GM20431 (cell line): ENCODE measurements around the gene NAALADL2.
"Not testable (repeated sequence)": the region's sequence is repeated elsewhere in the genome, so short reads cannot be mapped to it uniquely, and the experiment has no call there.

Experiments
- in situ Hi-C: fragments of 300-500 bp; cut with MseI, MboI; formaldehyde crosslinking; loops from one replicate; pipeline ENCODE4 v1.15.0; 2020; ENCODE audit warnings: low sequenced_read_pairs; ENCODE audit not compliant: unreplicated experiment

The NAALADL2 gene

GRCh38 chr3:175598740-175599139, 739.6 kb downstream of the NAALADL2 start:
- in situ Hi-C loops, result no loop called here

DNA sequence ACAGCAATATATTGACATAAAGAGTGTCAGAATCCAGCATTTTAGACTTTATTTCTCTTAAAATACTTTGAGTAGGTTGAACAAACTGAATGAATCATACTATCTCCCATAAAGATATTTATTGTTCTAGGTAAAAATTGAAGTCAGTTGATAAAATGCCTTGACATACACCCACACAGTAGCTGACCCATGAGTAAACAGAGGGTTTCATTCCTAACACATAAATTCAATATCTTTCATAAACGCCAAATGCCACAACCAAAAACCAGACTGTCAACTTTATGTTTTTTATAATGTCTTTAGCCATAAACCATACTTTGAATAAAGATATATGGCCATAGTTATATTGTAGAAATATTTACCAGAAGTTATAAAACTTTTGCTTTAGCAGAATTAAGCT, 742.4 kb downstream of the NAALADL2 start:
- in situ Hi-C loops, result no loop called here

DNA sequence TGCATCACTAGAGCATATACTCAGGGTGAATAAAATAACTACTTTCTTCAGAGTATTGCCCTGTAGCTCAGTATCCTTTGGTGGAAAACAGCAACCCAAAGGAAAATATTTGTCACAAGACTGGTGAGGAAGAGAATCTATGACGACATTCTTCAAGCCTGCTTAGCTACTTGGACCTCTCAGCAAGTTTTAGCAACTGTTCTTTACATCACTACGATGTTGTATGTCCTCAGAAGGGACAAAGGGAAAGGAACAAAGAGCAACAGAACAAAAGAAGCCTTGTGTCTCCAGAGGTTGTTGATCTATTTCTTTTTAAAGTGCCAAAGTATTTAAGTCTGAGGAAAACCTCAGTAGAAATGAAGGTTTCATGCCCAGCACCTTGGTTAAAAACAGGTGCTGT, 746.7 kb downstream of the NAALADL2 start:
- in situ Hi-C loops, result no loop called here

GRCh38 chr3:175606650-175607318, 747.6 kb downstream of the NAALADL2 start:
- in situ Hi-C loops, result no loop called here

DNA sequence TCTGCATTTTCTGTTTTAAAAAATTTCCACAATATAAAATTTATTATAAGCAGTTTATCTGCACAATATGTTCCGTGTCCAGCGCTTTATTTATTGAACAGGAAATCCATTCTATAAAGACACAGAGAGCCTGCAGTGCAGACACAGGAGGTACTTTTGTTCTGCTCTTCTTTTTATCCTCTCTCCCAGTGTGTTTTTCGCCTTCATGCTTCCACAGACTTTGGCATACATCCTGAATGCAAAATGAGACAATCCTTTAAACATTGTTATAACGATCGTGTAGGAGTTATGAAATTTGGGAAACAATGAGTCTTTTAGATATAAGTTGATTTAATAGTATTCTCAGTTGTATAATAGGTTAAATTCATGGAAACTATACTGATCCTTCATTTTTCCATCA, 749.2 kb downstream of the NAALADL2 start:
- in situ Hi-C loops, result no loop called here

DNA sequence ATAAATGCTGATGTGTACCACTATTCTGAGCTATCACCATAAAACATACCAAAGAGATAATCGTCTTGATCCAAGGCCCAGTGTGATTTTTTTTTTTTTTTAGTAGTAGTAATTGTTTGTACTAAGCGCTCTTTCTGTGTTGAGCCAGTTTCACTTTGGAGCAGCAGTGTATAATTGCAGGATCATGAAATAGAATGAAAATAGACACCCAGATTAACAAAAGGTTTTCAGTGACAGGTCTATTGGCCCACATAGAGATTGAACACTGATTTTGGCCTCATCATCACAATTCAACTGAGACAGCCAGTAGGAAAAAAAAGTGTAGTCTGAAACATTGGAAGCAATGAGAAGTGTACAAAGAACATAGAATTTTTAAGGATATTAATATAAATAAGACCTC, 749.8 kb downstream of the NAALADL2 start:
- in situ Hi-C loops, result no loop called here

DNA sequence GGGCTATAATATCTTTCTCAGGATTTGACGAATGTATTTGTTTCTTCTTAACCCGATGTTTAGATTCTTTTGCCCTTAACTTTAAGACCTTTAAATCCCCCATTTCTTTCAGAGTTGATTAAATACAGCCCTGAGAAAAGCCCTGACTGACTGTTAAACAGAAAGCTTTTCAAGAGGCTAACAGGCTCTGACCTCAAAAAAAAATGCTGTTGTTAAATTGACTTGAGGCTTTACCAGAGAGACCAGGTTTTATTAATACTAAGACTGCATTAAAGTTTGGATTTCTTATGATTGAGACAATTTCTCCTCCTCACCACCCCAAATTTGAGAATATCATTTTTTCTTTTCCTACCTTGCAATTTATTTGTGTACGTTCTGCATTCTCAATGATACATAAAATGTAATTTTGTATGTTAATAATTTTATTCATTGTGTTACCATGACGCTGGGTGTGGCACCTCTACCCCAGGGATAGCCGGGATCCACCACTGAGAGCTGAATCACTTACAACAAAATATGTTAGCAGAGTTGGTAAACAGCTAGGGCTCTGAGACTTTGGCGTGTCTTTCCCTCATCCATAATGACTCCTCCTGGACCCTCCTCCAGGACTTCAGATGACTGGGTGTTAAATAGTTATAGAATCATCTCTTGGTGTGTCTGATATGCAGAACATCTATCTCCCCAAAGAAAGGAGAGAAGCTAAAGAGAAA, 753.5 kb downstream of the NAALADL2 start:
- in situ Hi-C loops, result no loop called here

DNA sequence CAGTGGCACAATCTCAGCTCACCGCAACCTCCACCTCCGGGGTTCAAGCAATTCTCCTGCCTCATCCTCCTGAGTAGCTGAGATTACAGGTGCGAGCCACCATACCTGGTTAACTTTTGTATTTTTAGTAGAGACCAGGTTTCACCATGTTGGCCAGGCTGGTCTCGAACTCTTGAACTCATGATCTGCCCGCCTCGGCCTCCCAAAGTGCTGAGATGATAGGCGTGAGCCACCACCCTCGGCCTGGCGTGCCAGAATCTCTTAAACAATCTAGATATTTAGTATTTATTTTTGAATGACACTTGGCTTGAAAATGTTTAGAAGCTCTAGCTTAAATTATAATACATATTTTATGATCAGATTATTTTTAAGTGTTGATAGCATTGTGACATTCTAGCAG, 755.0 kb downstream of the NAALADL2 start:
- in situ Hi-C loops, result not testable (repeated sequence)

- in situ Hi-C loops, result no loop called here
Measured at GRCh38 chr3:175617247-175617646, 758.1 kb downstream of the NAALADL2 start.

- in situ Hi-C loops, result no loop called here
Measured at GRCh38 chr3:175619369-175619768, 760.2 kb downstream of the NAALADL2 start.

- in situ Hi-C loops, result no loop called here
Measured at GRCh38 chr3:175620093-175620492, 761.0 kb downstream of the NAALADL2 start.

DNA sequence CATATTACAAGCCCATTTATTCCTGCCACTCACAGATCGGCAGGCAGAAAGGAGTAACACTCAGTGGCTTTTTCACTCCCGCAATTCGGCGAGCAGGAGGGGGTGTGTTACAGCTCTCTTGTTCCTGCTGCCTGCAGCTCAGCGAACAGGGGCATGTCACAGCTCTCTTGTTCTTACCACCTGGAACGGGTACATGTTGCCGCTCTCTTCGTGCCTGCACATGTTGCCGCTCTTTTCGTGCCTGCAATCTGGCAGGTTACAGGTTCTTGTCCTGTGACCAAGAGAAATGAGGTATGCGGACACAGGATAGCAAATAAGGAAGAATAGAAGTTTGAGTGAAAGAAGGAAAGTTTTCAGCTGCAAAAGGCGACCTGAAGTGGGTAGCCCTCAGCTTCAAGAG, 761.4 kb downstream of the NAALADL2 start:
- in situ Hi-C loops, result no loop called here

- in situ Hi-C loops, result no loop called here
Measured at GRCh38 chr3:175640958-175641357, 781.8 kb downstream of the NAALADL2 start.

- in situ Hi-C loops, result no loop called here
Measured at GRCh38 chr3:175646865-175647264, 787.7 kb downstream of the NAALADL2 start.

DNA sequence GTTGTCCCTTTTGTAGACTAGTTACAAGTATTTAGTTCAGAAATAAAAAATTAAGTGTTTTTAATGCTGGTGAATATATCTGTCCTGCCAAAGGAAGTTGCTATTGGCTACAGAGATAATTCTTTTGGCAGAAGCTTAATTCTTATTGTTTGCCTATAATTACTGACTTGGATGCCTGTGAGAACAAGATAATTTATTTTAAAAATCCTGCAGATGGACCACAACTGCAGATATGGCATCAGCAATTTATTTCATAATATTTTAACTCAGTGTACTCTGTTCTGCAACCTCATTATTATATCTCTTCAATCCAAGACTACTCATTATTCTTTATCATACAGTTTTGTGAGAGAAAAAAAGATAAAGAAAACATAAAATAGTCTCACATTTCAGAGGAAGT, 789.8 kb downstream of the NAALADL2 start:
- in situ Hi-C loops, result no loop called here

GRCh38 chr3:175651716-175652115, 792.6 kb downstream of the NAALADL2 start:
- in situ Hi-C loops, result no loop called here

- in situ Hi-C loops, result no loop called here
Measured at GRCh38 chr3:175655351-175655750, 796.2 kb downstream of the NAALADL2 start.

DNA sequence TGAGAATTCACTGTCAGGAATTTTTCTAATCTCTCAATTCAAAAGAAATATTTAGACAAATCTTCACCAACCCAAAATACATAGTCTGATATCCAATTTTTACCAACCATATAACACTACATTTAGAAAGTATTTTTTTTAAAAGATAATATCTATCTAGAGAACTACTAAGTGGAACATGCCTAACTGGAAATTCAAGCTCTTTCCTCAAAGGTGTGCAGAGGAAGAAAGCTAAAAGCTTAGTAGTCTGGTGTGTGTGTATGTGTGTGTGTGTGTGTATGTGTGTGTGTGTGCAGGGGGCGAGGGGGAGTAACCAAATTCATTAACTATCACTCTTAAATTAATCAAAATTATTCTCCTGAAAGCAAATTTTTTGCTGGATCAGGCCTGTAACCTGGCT, 797.3 kb downstream of the NAALADL2 start:
- in situ Hi-C loops, result no loop called here

GRCh38 chr3:175659670-175660350, 800.7 kb downstream of the NAALADL2 start:
- in situ Hi-C loops, result no loop called here

DNA sequence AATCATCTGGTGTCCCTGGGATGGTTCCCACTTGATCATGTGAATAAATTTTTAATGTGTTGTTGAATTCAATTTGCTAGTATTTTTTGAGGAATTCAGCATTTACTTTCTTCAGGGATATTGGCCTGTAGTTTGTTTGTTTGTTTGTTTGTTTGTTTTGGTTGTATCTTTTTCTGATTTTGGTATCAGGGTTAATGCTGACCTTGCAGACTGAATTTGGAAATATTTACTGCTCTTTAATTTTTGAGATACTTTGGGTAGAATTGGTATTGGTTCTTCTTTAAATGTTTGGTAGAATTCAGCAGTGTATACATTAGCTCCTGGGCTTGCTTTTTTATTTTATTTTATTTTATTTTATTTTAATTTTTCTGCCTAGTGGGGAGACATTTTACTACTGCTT, 803.7 kb downstream of the NAALADL2 start:
- in situ Hi-C loops, result no loop called here

- in situ Hi-C loops, result no loop called here
Measured at GRCh38 chr3:175664911-175665310, 805.8 kb downstream of the NAALADL2 start.
